NCI-H345 treated with DMSO at 0.1 percent for 48 hours (cell line): ENCODE results near the gene DCLK2.
A peak's percentile ranks its signal among the peaks of the same experiment; 100 is the strongest.

Source experiments
- DNase-seq: peaks from one replicate; lab custom pipeline; 2025; ENCODE audit not compliant: unreplicated experiment; lab: John Stamatoyannopoulos, UW

DCLK2 gene

DNA sequence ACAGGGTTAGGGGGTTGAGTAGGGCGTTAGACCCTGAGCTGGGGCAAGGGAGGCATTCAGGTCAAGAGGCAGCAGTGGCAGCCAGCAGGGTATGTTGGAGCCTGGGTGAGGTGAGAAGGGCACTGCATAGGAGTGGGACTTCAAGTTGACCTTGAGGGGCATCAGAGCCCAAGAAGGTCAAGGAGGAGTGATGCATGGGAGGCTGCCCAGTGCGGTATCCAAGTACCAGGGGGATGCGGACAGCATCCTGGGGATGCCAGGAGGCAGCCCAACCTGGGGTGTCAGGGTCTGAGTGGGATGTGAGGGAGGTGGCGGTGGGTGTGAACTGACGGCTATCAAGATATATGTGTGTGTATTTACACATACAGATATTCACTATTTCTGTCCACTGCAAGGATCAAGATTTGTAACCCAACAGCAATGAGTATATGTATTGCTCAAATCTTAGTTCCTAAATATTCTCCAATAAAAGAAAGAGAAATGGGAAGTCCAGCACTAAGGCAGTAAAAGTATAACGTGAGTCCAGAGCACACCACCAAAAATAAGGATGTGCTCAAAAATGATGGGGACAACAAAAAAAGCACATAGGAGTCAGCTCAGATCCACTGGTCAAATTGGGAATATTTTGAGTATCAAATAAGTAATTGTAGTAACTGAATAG, 9.8 kb upstream of the DCLK2 start:
- DNase-seq = no peak

- DNase-seq = no peak
These were observed 8.9 kb upstream of the DCLK2 start for GRCh38 chr4:150069353-150069752.

DNA sequence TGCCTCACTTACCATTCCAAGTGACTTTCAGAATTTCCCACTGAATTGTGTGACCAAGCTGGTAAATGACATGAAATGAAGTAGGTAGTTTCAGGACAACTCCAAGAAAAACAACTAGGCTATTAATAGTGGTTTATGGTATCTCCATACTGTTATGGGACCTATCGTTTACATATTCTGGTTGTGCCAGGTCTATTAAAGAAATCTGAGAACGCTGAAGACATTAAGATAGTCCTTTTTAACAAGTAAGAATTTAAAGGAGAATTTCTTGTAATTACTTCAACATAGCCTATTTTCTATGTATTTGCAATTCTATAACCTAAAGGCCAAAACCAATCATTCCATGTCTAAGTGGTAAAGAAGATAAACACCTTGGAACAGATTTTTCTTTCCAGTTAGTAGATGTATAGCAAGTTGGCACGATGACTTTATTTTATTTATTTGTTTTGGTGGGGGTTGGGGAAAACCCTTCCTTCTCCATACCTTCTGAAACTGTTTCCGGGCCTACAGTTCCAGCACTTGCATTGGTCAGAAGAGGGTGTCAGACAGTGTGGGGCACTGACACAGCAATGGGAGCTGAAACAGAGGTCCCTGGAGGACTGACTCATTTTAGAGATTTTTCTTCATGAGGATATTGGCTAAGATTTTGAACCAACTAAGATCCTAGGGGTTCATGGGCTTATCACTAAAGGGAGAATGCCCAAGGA, 7.6 kb upstream of the DCLK2 start:
- no peak for DNase-seq

DNA sequence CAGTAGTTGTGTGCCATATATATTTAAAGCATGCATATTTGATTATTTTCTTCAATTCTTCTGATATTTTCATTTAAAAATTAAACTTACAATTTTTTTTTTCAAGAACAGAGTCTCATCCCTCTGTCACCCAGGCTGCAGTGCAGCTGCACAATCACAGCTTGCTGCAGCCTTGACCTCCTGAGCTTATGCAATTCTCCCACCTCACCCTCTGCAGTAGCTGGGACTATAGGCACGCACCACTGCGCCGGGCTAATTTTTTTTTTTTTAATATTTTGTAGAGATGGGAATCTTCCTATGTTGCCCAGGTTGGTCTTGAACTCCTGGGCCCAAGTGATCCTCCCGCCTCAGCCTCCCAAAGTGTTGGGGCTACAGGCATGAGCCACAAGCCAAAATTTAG, 5.8 kb upstream of the DCLK2 start:
- DNase-seq = no peak

DNA sequence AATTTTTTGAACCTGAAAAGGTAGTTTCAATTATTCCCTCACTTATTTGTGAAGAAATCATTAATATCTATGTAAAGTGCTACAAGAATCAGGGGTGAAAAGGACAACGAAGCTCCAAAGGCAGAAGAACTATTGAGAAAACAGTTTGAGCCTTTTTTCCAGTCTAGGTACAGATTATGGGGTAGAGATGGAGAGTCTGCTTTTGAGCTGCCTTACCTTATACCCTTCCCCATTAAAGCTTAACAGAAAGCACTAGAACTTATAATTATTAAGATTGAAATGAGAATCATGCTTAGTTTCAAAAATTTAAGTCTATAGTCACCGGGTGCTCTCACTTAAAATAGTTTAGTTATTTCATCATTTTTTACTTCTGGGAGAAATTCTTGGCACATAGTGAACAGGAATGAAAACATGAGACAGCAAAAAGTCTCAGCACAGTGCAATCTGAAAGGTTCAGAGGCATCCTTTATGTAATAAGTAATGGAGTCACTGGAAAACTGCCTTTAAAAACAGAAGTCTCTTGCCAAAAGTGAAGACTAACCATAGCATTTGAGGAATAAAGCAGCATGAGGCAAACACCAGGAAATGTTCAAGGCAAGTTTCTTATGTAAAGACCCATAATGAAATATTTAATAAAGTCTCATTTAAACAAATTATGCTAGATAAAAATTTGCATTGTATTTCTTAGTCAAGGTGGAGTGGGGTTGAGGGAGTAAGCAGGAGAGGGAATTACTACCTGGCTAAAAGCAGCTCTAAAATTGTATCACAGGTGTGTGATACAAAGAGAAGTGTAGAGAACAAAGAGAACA, 5.1 kb upstream of the DCLK2 start:
- no peak for DNase-seq

DNA sequence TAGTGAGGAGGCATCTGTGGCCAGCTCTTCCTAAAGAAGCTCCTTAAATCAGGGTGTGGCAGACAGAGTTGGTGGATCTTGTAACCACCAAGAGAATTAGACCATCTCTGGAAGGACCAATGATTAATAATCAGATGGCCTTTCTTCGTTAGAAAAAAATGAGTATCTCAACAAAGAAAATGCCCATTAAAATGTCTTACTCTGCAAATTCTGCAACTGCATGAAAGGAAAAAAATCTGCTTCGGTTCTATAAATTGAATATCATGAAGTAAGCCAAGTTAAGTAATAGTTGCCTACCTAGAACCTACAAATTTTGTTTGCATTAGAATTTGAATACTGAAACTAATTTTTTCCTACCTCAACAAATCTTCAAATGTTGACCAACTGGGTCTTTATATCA, 4.2 kb upstream of the DCLK2 start:
- DNase-seq = no peak

- DNase-seq = no peak
These were observed 385 bp downstream of the DCLK2 start for GRCh38 chr4:150078579-150079080.

- DNase-seq = peak; percentile 49
These were observed 886 bp downstream of the DCLK2 start for GRCh38 chr4:150079081-150079581.

DNA sequence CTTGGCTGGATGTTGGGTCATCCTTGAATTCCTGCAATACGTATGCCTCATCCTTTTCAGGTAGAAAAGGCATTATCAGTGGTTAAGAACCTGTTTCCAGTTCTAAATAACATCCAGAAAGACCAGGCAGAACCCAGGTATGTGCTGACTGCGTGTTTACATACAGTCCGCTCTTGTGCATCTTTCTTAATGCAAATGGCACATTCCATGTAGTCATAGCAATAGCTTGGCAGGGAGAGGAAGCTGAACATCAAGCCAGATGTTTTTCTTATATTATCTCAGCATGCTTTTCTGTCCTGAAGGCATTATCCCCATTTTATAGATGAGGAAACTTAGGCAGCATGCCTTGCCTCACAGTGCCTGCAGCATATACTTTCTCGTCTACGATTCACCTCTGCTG, 2.1 kb downstream of the DCLK2 start:
- no peak for DNase-seq

GRCh38 chr4:150080875-150081274, 2.6 kb downstream of the DCLK2 start:
- DNase-seq = no peak

- no peak for DNase-seq
These were observed 4.0 kb downstream of the DCLK2 start for GRCh38 chr4:150082241-150082640.

DNA sequence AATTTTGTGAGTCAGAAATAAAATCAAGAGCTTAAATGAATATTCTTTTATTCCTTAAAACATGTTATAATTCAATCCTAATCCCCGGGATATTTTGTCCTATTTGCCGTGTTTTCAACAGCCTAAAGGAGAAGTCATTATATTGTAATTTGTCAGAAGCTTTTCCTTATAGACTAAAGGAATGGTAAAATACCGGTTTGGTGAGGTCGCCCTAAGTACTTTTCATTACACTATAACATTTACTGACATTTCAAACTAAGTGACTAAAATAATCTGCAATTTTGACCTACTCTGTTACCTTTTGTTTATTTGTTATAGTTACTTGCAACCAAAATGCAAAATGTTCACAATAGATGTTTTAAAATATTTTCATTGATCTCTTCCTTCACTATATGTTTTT, 8.8 kb downstream of the DCLK2 start:
- no peak for DNase-seq

DNA sequence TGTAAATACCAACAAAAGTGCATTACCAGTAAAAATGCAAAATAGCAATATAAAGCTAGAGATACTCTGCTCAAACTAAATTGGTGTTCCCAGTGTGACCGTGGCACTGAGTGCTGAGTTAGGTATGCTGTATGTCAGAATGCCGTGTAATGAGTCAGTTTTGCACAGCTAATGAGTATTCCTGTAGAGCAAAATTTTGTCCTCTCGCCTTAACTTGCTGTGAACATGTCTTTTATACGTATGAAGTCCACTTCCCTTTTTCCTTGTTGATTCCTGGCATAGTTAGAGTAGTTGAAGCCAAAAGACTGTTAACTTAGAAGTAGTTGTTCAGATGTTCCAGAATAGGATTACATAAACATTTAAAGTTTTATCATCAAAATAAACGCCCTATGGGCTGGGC, 11.5 kb downstream of the DCLK2 start:
- DNase-seq = no peak

GRCh38 chr4:150090836-150091235, 12.6 kb downstream of the DCLK2 start:
- DNase-seq = no peak

- no peak for DNase-seq
These were observed 16.4 kb downstream of the DCLK2 start for GRCh38 chr4:150094676-150095075.

DNA sequence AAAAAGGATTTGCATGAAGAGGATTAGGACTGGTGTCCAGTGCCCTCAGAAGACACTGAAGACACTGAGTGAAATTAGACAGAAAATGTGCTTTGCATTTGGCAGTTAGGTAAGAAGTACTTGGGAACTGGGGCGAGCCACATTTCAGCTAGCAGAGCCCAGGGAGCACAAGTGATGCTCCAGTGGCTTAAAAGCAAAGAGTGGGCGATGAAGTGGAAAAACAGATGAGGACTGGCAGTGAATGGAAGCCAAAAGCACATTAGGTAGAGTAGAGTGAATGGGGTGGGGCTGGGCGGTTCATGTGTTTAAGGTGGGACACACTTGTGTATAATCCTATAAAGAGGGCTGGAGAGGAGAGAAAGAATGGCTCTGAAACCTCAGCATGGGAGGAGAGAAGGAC, 18.4 kb downstream of the DCLK2 start:
- DNase-seq = no peak

- DNase-seq = no peak
These were observed 20.0 kb downstream of the DCLK2 start for GRCh38 chr4:150098214-150098613.

DNA sequence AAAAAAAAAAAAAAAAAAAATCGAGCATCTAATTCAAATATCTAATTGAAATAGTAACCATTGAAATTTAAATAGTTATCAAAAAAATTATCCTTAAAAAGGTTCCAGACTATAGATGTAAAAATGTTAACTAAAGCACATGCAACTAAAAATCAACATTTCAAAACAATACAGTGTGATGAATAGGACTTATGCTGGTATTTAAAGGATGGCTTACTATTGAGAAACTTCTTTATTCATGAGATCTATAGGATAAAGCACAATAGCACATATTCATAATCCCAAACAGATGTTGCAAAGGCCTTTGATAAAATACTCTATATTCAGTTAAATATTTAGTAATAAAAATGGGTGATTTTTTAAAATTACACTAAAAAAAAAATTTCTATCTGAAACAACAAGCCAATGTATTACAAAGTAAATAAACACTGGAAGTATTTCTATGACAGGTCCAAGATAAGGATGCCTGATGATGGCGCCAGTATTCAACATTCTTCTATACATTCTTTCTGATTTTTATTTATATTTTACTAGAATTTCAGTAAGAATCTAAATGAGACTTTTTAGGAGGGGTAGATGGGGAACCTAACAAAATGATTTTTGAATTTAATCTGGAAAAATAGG, 26.3 kb downstream of the DCLK2 start:
- DNase-seq = no peak

GRCh38 chr4:150106886-150107285, 28.6 kb downstream of the DCLK2 start:
- DNase-seq = no peak

- DNase-seq = no peak
These were observed 30.4 kb downstream of the DCLK2 start for GRCh38 chr4:150108691-150109090.

- no peak for DNase-seq
These were observed 36.4 kb downstream of the DCLK2 start for GRCh38 chr4:150114641-150115040.
